SHP77 treated with DMSO at 0.1 percent for 48 hours (cell line): ENCODE measurements around the gene ATP6V1G2.
"Not testable (repeated sequence)": the region's sequence is repeated elsewhere in the genome, so short reads cannot be mapped to it uniquely, and the experiment has no call there.

ENCODE experiments used
- DNase-seq: peaks from one replicate; lab custom pipeline; 2025; lab: John Stamatoyannopoulos, UW

The ATP6V1G2 gene

DNA sequence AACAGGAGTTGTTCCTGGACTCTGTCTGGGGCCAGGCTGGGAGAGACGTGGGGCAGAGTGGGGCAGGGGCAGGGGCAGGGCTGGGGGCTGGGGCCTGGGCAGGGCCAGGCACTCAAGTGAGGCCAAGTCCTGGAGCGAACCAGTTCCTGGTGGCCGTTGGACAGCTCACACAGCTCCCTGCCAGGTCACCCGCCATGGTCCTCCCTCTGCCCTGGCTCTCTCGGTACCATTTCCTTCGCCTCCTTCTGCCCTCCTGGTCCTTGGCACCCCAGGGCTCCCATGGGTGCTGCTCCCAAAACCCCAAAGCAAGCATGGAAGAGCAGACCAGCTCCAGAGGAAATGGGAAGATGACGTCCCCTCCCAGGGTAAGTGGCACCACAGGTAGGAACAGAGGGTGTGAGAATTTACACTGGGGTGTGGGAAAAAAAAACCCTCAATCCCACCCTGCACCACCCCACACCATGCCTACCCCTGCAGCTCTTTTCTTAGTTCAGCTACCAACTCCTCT, 17.5 kb downstream of the ATP6V1G2 start, which contains the start of gene MCCD1:
MCCD1 (plus strand) TSS at position 142 of the 508 bp plus-strand sequence; CDS start at position 195, 53 bp downstream.
- no peak for DNase-seq

DNA sequence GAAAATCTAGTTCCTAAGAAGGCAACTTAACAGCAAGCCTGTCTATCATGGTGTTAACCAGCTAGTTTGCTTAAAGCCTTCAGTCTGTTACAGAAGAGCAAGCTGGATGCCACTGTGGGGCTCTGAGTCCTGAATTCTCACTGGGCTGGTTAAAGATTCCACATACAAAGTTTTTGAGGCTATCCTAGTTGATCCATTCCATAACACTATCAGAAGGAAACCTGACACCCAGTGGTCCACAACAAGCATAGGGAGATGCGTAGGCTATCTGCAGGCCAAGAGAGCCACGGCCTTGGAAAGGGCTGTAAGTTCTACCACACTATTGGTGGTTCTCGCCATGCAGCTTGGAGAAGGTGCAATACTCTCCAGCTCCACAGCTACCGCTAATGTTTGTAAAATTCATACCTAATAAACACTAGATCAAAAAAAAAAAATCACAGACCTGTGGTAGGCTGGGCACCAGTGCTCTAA, 18.1 kb downstream of the ATP6V1G2 start:
- DNase-seq, result no peak

DNA sequence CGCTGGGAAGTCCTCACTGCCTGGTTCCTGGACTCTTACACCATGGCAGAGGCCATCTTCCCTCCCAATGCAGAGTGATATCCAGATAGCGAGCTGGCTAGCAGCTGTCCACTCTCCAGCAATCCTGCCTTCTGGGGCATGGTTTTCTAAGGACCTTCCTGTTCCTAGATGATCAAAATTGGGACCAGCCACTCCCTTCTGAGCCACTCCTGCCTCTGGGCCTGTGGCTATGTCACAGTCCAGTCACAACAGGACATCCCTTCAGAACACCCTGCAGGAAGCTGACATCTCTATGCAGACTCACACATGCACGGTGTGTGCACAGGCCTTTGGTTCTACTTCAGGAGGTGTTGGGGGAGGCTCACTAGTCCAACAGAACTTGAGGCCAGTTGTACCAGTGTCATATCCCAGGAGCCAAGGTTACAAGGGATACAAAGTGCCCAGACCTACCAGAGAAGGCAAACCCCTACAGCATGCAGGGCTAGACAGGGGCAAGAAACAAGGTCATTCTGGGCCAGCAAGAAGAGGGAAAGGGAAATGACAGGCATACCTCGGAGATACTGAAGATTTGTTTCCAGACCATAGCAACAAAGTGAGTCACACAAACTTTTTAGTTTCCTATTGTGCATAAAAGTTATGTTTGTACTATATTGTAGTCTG, 20.3 kb downstream of the ATP6V1G2 start:
- DNase-seq, result no peak

DNA sequence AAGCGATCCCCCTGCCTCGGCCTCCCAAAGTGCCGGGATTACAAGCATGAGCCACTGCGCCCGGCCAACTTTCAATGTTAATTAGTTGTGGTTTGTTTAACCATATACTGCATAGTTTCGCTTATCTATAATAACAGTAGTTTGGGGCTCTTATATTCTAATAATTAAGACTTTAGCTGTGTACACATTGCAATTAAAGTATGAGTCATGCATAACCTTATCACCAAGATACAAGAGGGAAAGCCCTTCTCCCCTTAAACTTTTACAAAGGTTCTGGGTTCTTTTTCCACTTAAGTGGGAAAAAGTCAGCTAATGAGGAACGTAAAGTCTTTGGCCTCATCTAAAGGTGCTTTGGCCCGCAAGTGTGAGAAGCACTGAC, 20.9 kb downstream of the ATP6V1G2 start:
- no peak for DNase-seq

DNA sequence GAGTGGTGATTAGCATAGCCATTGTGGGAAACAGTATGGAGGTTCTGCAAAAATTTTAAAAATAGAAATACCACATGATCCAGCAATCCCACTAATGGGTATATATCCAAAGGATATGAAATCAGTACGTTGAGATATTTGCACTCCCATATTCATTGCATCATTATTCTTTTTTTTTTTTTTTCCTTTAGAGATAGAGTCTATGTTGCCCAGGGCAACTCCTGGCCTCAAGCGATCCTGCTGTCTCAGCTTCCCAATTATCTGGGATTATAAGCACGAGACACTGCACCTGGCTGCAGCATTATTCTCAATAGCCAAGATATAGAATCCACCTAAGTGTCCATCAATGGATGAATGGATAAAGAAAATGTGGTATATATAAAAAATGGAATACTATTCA, 24.6 kb downstream of the ATP6V1G2 start:
- DNase-seq, result no peak

DNA sequence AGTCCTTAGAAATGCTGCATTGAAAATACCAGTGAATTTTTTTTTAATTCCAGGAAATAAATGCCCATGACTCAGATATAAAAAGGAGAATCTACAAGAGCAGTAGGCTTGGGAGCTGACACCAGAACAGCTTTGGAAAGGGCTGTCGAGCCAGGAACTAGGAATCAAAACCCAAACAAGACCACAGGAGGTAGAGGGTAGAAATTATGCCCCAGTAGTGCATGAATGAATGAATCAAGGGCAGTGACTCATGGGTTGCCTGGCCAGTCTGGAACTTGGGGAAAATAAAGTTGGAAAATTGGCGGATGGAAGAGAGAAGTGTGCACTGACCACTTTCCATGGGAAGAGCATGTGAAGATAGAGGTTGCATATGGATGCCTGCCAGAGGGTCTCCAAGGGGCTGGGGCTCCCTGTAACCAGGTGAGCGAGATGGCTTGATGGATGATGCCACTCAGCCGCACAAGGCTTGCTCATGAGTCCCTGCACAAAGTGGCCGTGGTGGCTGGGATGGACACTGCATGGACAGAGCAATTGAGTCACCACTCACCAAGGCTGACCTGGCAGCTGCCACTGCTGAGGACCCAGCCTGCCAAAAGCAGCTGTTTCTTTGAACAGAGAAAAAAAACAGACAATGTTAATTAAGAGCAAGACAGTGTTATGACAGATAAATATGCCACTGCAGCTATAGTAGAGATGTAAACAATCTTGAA, 32.8 kb downstream of the ATP6V1G2 start:
- no peak for DNase-seq

DNA sequence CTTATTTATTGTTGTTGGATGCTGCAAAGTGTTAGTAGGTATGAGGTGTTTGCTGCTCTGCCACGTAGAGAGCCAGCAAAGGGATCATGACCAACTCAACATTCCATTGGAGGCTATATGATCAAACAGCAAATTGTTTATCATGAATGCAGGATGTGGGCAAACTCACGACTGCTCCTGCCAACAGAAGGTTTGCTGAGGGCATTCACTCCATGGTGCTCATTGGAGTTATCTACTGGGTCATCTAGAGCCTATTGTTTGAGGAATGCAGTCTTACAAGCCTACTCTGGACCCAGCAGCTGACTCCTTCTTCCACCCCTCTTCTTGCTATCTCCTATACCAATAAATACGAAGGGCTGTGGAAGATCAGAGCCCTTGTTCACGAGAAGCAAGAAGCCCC, 36.4 kb downstream of the ATP6V1G2 start:
- DNase-seq, result no peak

DNA sequence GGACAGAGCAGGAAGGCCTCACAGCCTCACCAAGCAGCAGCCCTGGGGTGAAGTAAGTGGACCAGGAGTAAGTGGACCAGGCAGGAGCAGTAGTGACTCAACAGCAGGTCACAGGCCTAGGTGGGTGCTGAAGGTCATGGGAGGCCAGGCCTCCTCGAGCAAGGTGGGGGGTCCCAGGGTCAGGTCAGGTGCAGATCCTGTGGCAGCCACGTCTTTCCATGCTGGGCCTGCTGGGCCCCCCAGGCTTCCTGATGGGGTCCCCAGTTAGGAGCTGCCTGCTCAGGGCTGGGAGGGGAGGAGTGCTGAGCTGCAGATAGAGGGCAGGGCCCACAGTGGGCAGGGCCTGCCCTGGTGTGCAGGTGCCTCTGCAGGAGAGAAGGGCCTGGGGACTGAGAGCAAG, 37.4 kb downstream of the ATP6V1G2 start:
- DNase-seq, result not testable (repeated sequence)

DNA sequence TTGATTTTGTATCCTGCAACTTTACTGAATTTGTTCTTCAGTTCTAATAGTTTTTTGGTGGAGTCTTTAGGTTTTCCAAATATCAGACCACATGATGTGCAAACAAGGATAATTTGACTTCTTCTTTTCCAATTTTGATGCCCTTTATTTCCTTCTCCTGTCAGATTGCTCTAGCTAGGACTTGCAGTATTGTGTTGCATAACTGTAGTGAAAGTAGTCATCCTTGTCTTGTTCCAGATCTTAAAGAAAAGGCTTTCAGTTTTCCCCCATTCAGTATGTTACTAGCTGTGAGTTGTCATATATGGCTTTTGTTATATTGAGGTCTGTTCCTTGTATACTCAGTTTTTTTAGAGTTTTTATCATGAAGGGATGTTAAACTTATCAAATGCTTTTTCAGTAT, 43.8 kb downstream of the ATP6V1G2 start:
- DNase-seq, result no peak

DNA sequence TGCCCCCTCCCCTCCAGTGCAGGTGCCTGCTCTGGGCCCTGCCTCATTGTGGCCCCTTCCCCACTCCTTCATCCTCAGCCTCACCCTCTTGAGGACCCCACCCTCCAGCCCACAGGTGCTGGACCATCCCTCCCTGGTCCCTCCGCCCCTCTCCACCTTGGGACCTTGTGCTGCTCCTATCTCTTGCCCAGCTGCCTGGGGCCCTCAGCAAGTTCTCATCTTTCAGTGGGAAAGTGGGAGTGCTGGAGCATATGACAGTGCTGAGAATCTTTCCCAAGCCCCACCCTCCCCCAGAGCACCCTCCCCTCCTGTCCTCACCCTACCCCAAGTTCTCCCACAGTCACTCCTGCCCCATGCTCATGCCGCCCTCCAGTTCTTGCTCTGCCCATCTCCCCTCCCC, 46.8 kb downstream of the ATP6V1G2 start:
- DNase-seq, result not testable (repeated sequence)

DNA sequence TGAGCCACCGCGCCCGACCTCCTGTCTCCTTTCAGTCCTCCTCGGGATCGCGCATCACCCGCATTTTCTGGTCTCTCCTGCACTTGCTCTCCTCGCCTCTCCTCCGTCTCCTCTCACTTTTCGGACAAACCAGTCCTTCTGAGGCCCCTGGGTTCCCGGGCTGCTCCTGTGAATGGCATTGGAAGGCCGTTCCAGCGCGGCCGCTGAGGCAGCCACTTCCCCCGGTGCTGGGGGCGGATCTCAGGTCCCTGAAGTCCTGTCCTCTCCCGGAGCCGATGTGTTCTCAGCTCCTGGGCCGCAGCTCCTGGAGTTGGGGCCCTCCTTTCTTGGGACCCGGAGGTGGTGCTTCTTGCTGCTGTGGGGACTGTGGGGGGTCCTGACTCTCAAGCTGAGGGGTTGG, 47.7 kb downstream of the ATP6V1G2 start:
- DNase-seq, result no peak

DNA sequence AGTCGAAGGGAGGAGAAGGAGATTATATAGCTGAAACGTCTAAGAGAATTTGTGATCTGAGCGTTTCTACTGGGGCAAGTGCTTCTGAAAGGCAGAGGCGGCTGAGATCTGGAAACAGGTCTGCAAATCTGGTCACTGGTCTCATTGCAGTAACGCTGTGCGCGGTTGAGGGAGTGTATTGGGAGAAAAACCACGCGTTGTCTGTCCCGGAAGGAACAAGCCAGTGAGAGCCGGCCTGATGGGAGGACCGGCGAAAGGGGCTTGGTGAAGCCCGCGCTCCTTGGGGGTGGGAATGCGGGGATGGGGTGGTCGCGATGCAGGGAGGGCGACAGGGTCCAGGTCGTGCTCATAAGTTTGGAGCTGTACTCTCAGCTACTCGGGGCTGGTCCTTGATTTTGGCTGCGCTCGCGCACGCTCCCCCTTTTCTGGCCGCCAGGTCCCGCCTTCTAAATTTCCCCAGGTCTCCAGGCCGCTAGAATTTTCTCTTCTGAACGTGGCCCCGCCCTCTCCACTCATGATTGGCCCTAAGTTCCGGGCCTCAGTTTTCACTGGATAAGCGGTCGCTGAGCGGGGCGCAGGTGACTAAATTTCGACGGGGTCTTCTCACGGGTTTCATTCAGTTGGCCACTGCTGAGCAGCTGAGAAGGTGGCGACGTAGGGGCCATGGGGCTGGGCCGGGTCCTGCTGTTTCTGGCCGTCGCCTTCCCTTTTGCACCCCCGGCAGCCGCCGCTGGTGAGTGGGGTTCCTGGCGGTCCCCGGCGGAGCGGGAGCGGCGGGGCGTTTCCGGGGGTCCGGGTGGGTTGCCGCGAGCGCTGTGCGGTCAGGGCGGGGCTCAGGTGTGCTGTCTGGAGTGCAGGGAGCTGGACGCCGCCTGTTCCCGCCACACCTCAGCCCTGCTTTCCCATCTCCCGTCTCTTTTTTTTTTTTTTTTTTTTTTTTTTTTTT, 48.6 kb downstream of the ATP6V1G2 start, which contains the start of gene MICB:
MICB (plus strand) TSS at position 615 of the 946 bp plus-strand sequence; CDS start at position 664, 49 bp downstream.
- no peak for DNase-seq

DNA sequence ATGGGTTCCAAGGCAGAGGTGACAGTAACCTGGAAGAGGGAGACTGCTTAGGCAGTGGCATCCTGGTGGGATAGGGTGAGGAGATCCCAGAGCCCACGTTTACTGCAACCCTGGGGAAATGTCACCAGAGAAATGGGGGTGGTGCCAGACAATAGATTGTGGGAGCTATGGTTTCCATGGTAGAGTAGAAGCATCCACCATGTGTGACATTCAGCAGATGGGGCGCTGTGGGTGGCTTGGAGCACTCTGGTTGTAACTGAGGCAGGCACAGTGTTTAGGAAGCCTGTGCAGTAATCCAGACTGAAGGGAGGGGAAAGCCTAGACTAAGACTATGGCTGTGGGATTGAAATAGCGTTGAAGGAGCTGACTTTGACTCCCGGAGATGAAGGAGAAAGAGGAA, 49.6 kb downstream of the ATP6V1G2 start:
- not testable (repeated sequence) for DNase-seq

DNA sequence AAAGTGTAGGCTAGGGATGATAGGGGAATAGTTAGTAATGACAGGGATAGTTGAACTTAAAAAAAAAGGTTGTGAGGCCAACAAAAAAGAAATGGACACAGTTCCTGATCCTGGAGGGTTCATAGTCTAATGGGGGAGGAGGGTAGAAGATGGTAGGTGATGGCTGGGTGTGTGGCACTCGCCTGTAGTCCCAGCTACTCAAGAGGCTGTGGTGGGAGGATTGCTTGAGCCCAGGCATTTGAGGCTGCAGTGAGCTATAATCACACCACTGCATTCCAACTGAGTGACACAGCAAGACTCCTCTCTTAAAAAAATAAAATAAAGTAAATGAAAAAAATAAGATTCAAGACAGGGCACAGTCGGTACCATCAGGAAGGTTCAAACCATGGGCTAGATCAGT, 50.8 kb downstream of the ATP6V1G2 start:
- DNase-seq, result no peak
